Lung (tissue), 12 donors: ENCODE data around the gene FAIM2. TPM values are rescaled to one million over a fixed set of nuclear protein-coding genes. Genes with fewer than 3 reads are reported as not detected.

ENCODE experiments used
- ATAC-seq: fragments of 200-7000 bp; cut with Tn5 transposase; one replicate; pipeline ENCODE4 v1.9.1; 2020; ENCODE audit warnings: moderate number of reproducible peaks; ENCODE audit not compliant: insufficient read depth, low FRiP score
- DNase-seq, 3 donors: peaks; one replicate each; pipeline ENCODE4 v3.0.0-alpha.2; 2013 to 2017
- H3K27ac ChIP-seq, 2 donors: one replicate each; pipeline ENCODE4 v1.5.1; 2013; ENCODE audit warnings: mild to moderate bottlenecking in 2 of 2, moderate library complexity in 2 of 2, control low read depth in 1 of 2, inconsistent platforms in 1 of 2, low read depth in 1 of 2, low read length in 1 of 2
- H3K27me3 ChIP-seq, 3 donors: one replicate each; pipeline ENCODE4 v1.5.1; 2013; ENCODE audit warnings: low read length in 2 of 3; ENCODE audit not compliant: control insufficient read depth in 3 of 3, insufficient read depth in 3 of 3
- H3K36me3 ChIP-seq, 4 donors: one replicate each; pipeline ENCODE4 v1.5.1; 2013; ENCODE audit warnings: low read length in 4 of 4, mild to moderate bottlenecking in 1 of 4, moderate library complexity in 1 of 4; ENCODE audit not compliant: control insufficient read depth in 4 of 4, insufficient read depth in 4 of 4
- H3K4me1 ChIP-seq, 5 donors: one replicate each; pipeline ENCODE4 v1.5.1; 2013; ENCODE audit warnings: low read length in 5 of 5, mild to moderate bottlenecking in 2 of 5, moderate library complexity in 1 of 5; ENCODE audit not compliant: control insufficient read depth in 5 of 5, insufficient read depth in 5 of 5
- H3K4me3 ChIP-seq: one replicate; pipeline ENCODE4 v1.5.1; 2013; ENCODE audit warnings: mild to moderate bottlenecking, control low read depth, moderate library complexity
- H3K9ac ChIP-seq, 2 donors: one replicate each; pipeline ENCODE4 v1.5.1; 2013; ENCODE audit warnings: low read length in 2 of 2, control low read depth in 1 of 2; ENCODE audit not compliant: insufficient read depth in 1 of 2
- H3K9me3 ChIP-seq, 4 donors: one replicate each; pipeline ENCODE4 v1.5.1; 2013; ENCODE audit warnings: low read length in 3 of 4, mild to moderate bottlenecking in 1 of 4, moderate library complexity in 1 of 4; ENCODE audit not compliant: control insufficient read depth in 4 of 4, insufficient read depth in 3 of 4
- WGBS, 2 donors: extraction: QIAGEN DNeasy Blood & Tissue Kit; methylation state at CpG; one replicate each; pipeline ENCODE4 v1.1.7; 2013; 5-methylcytosine and 5-hydroxymethylcytosine counted together
- polyA plus RNA-seq, 2 donors: library from polyadenylated mRNA; stranded (reverse); fragments of 200-250 nt; gene quantifications; one replicate each; pipeline ENCODE4 v1.2.1, GENCODE V29; 2013
- total RNA-seq, 2 donors: library from RNA; depleted of rRNA in 1 of 2; stranded (reverse); fragments of >200 nt in 1 of 2; gene quantifications; one replicate each; pipeline ENCODE4 v1.2.1, GENCODE V29; 2014 to 2021
- TF ChIP-seq, protein P1 (sequence below): IDR thresholded peaks from 2 replicates; pipeline ENCODE4 v1.5.1; 2012; ENCODE audit warnings: mild to moderate bottlenecking; ENCODE audit errors: control extremely low read depth, extremely low read depth
- donor health status: control.
- donor health status: control.
- donor health status: Bipolar disorder and iron deficiency.
- donor health status: healthy.
- donor health status: DM: yes; HTN: yes; CAD: no.

Gene FAIM2
- total and polyA plus RNA-seq, 4 donors, result 0.46 to 1.4 (median 0.55) TPM

DNA sequence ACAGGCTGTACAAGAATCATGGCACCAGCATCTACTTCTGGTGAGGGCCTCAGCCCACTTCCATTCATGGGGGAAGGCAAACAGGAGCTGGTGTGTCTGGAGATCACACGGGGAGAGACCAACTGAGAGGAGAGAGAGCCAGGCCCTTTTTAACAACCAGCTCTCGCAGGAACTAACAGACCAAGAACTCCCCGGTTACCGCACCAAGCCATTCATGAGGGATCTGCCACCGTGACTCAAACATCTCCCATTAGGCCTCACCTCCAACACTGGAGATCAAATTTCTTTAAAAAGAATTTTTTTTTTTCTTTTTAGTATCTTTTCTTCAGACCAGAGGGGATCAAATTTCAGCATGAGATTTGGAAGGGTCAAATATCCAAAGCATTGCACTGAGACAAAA lies 30.1 kb upstream of the FAIM2 start:
- no peaks in the 10 kb centered on the region for H3K27me3 ChIP-seq
- H3K4me3 ChIP-seq, result no peak overlapping the region
- 83 to 93% methylated on average over 5 of the region's 5 CpGs for WGBS, 2 donors
- H3K4me1 ChIP-seq, result no peaks in the 10 kb centered on the region
- no peak overlapping the region for H3K9ac ChIP-seq
- no peak overlapping the region for H3K27ac ChIP-seq
- no peaks in the 10 kb centered on the region for H3K36me3 ChIP-seq
- H3K9me3 ChIP-seq, result no peaks in the 10 kb centered on the region
- DNase-seq (no peak), ATAC-seq (no peak)
- TF ChIP-seq, protein P1, sequence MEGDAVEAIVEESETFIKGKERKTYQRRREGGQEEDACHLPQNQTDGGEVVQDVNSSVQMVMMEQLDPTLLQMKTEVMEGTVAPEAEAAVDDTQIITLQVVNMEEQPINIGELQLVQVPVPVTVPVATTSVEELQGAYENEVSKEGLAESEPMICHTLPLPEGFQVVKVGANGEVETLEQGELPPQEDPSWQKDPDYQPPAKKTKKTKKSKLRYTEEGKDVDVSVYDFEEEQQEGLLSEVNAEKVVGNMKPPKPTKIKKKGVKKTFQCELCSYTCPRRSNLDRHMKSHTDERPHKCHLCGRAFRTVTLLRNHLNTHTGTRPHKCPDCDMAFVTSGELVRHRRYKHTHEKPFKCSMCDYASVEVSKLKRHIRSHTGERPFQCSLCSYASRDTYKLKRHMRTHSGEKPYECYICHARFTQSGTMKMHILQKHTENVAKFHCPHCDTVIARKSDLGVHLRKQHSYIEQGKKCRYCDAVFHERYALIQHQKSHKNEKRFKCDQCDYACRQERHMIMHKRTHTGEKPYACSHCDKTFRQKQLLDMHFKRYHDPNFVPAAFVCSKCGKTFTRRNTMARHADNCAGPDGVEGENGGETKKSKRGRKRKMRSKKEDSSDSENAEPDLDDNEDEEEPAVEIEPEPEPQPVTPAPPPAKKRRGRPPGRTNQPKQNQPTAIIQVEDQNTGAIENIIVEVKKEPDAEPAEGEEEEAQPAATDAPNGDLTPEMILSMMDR, result no peak

DNA sequence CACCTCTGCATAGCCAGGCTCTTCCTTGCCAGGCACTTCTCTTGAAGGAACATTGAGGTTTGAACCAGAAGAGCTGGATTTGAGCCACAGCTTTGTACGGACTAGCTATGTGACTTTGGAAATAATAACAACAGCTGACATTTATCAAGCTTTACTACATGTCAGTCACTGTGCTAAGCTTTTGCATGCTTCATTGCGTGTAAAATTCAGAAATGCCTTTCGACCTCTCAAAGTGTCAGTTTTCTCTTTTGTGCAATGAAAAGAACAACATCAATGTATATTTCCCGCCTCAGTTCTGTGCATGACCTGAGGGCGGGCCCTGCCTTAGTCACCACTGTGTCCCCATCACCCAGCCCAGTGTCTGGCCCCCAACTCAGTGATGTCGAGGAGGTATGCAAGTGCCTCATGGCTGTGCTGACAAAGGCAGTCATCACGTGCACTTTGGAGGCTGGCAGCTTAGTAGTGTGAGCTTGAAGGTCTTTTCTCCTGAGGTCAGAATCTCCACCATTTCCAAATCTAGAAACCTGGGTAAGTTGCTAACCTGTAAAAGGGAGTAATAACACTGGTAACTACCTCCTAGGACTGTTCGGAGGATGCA lies 28.9 kb upstream of the FAIM2 start:
- 84 to 93% methylated on average over 8 of the region's 8 CpGs for WGBS, 2 donors
- TF ChIP-seq, protein P1, result no peak
- H3K9ac ChIP-seq, result no peak overlapping the region
- H3K4me3 ChIP-seq, result no peak overlapping the region
- no peaks in the 10 kb centered on the region for H3K9me3 ChIP-seq
- ATAC-seq, result no peak
- DNase-seq, result no peak
- H3K27ac ChIP-seq, result no peak overlapping the region
- H3K27me3 ChIP-seq, result no peaks in the 10 kb centered on the region
- H3K36me3 ChIP-seq, result no peaks in the 10 kb centered on the region
- no peaks in the 10 kb centered on the region for H3K4me1 ChIP-seq

DNA sequence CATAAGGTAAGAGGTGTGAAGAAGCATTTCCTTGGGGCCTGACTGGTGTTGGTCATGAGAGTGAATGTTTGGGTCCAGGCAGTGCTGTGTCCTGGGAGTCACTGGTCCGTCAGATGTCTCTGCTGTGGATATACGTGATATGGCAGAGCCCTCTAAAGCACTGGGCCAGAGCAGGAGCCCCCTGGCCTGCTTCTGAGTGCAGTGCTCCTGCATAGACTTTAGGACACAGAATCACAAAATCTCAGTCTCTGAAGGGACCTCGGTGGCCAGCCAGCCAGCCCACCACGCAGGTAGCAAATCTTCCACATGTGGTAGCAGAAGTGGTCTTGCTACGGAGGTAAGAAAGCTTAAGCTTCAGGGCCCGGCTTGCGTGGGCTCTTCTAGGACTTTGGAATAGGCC lies 28.3 kb upstream of the FAIM2 start:
- 68 to 75% methylated on average over 7 of the region's 7 CpGs for WGBS, 2 donors
- Histone ChIP-seq H3K36me3 (no peaks in the 10 kb centered on the region), H3K9me3 (no peaks in the 10 kb centered on the region), H3K4me3 (no peak overlapping the region), H3K4me1 (no peaks in the 10 kb centered on the region), H3K9ac (no peak overlapping the region), H3K27ac (no peak overlapping the region), H3K27me3 (no peaks in the 10 kb centered on the region)
- ATAC-seq (no peak), DNase-seq (no peak)
- TF ChIP-seq, protein P1, result no peak
